Hepatocyte (in vitro differentiated cells): ENCODE measurements around the gene SGSM2. TPM values are rescaled to one million over a fixed set of nuclear protein-coding genes. Genes with fewer than 3 reads are reported as not detected.
A peak's percentile ranks its signal among the peaks of the same experiment; 100 is the strongest.

ENCODE experiments used
- DNase-seq: peaks from one replicate; pipeline ENCODE4 v3.0.0-alpha.2; 2016; ENCODE audit warnings: low spot score
- H2AFZ ChIP-seq: fragments of 200-600 bp; sonication (generic); 2 replicates; pipeline ENCODE4 v1.6.0; 2016; ENCODE audit warnings: antibody characterized with exemption, mild to moderate bottlenecking
- H3K27ac ChIP-seq: fragments of 200-600 bp; sonication (generic); 2 replicates; pipeline ENCODE4 v1.5.1; 2016; ENCODE audit warnings: mild to moderate bottlenecking
- H3K27me3 ChIP-seq: fragments of 200-600 bp; sonication (generic); 2 replicates; pipeline ENCODE4 v1.6.1; 2016
- H3K36me3 ChIP-seq: fragments of 200-600 bp; sonication (generic); replicated peaks from 2 replicates; pipeline ENCODE4 v1.5.1; 2016; ENCODE audit warnings: low read depth; ENCODE audit not compliant: insufficient read depth
- H3K4me1 ChIP-seq: fragments of 200-600 bp; sonication (generic); 2 replicates; pipeline ENCODE4 v1.5.1; 2016; ENCODE audit warnings: mild to moderate bottlenecking, moderate library complexity; ENCODE audit not compliant: insufficient read depth
- H3K4me2 ChIP-seq: fragments of 200-600 bp; sonication (generic); 2 replicates; pipeline ENCODE4 v1.6.0; 2016
- H3K4me3 ChIP-seq: fragments of 200-600 bp; sonication (generic); 2 replicates; pipeline ENCODE4 v1.5.1; 2016; ENCODE audit warnings: mild to moderate bottlenecking
- H3K79me2 ChIP-seq: fragments of 200-600 bp; sonication (generic); 2 replicates; pipeline ENCODE4 v1.6.0; 2017; ENCODE audit warnings: mild to moderate bottlenecking
- H3K9me2 ChIP-seq: fragments of 200-600 bp; sonication (generic); replicated peaks from 2 replicates; pipeline ENCODE4 v1.6.0; 2017; ENCODE audit warnings: mild to moderate bottlenecking; ENCODE audit not compliant: insufficient read depth
- H3K9me3 ChIP-seq: fragments of 200-600 bp; sonication (generic); 2 replicates; pipeline ENCODE4 v1.5.1; 2016; ENCODE audit warnings: low read depth, mild to moderate bottlenecking
- H4K20me1 ChIP-seq: fragments of 200-600 bp; sonication (generic); 2 replicates; pipeline ENCODE4 v1.6.0; 2016; ENCODE audit warnings: mild to moderate bottlenecking; ENCODE audit not compliant: insufficient read depth, poor library complexity, severe bottlenecking
- CTCF ChIP-seq: fragments of 200-600 bp; sonication (generic); IDR thresholded peaks from 2 replicates; pipeline ENCODE4 v1.5.1; 2016; ENCODE audit warnings: antibody characterized with exemption, mild to moderate bottlenecking; ENCODE audit not compliant: poor library complexity
- EZH2 ChIP-seq: fragments of 200-600 bp; sonication (generic); IDR thresholded peaks from 2 replicates; pipeline ENCODE4 v1.6.1; 2016; ENCODE audit warnings: antibody characterized with exemption, mild to moderate bottlenecking, borderline replicate concordance
- EZH2phosphoT487 ChIP-seq: fragments of 200-600 bp; sonication (generic); IDR thresholded peaks from one replicate; pipeline ENCODE4 v1.6.1; 2018; ENCODE audit warnings: antibody characterized with exemption, mild to moderate bottlenecking, low read depth, moderate library complexity; ENCODE audit not compliant: unreplicated experiment, severe bottlenecking
- WGBS: methylation state at CpG from one replicate; pipeline ENCODE4 v1.1.6; 2016; ENCODE audit warnings: low lambda C conversion rate; ENCODE audit errors: missing lambda C conversion rate; 5-methylcytosine and 5-hydroxymethylcytosine counted together
- polyA plus RNA-seq: library from polyadenylated mRNA; unstranded; fragments of >200 nt; fragmentation: Nextera tagmentation; extraction: Ambion mirVana; gene quantifications from 2 replicates; pipeline ENCODE4 v1.2.1, GENCODE V29; 2016
- total RNA-seq: library from RNA; depleted of rRNA; stranded (reverse); fragments of >200 nt; gene quantifications from 2 replicates; pipeline ENCODE4 v1.2.3, GENCODE V29; 2014

Gene SGSM2
- total RNA-seq (22.2 and 22.3 TPM in 2 replicates), polyA plus RNA-seq (34.9 and 51.2 TPM in 2 replicates)

- WGBS: 1% methylated on average over 46 of the region's 77 CpGs
- Histone ChIP-seq H3K4me3 (peak within 1 kb of the TSS; percentile 64), H4K20me1 (no peaks in the 10 kb centered on the region), H3K9me3 (no peaks in the 10 kb centered on the region), H3K4me2 (peak within 1 kb of the TSS; percentile 100), H3K36me3 (no peaks in the 10 kb centered on the region), H3K27ac (peak within 1 kb of the TSS; percentile 85), H3K9me2 (no peaks in the 10 kb centered on the region), H3K79me2 (peaks cover 36% of the 10 kb centered on the region), H2AFZ (peak within 1 kb of the TSS; percentile 95), H3K27me3 (no peaks in the 10 kb centered on the region), H3K4me1 (peaks cover 8% of the 10 kb centered on the region)
- no peak for TF ChIP-seq EZH2
- TF ChIP-seq EZH2phosphoT487: no peak
- no peak for TF ChIP-seq CTCF
- peak; percentile 77 for DNase-seq
Measured at GRCh38 chr17:2336852-2337543, at the start of gene SGSM2. TSS of gene SGSM2 (plus strand) at chr17:2337501. CDS start at chr17:2337689, 188 bp downstream.

- Histone ChIP-seq H3K4me1 (no peaks in the 10 kb centered on the region), H3K79me2 (peaks cover 5% of the 10 kb centered on the region), H3K27me3 (no peaks in the 10 kb centered on the region), H3K4me3 (no peak overlapping the region), H3K4me2 (no peak overlapping the region), H3K36me3 (no peaks in the 10 kb centered on the region), H3K9me2 (no peaks in the 10 kb centered on the region), H3K27ac (no peak overlapping the region), H2AFZ (no peak overlapping the region), H3K9me3 (no peaks in the 10 kb centered on the region), H4K20me1 (no peaks in the 10 kb centered on the region)
- no peak for TF ChIP-seq CTCF
- no peak for TF ChIP-seq EZH2phosphoT487
- no peak for TF ChIP-seq EZH2
- 96% methylated on average over 5 of the region's 5 CpGs for WGBS
- no peak for DNase-seq
Measured at GRCh38 chr17:2289878-2290478, 47.3 kb upstream of the SGSM2 start.

- H3K79me2 ChIP-seq: peaks cover 23% of the 10 kb centered on the region
- no peak for DNase-seq
- no peak for TF ChIP-seq CTCF
- no peak for TF ChIP-seq EZH2phosphoT487
- TF ChIP-seq EZH2: no peak
- WGBS: 89% methylated on average over 2 of the region's 2 CpGs
- no peak overlapping the region for H3K4me2 ChIP-seq
- H3K27me3 ChIP-seq: no peaks in the 10 kb centered on the region
- peaks cover 2% of the 10 kb centered on the region for H4K20me1 ChIP-seq
- H3K9me2 ChIP-seq: no peaks in the 10 kb centered on the region
- no peak overlapping the region for H3K4me3 ChIP-seq
- H3K4me1 ChIP-seq: no peaks in the 10 kb centered on the region
- no peak overlapping the region for H2AFZ ChIP-seq
- H3K36me3 ChIP-seq: no peaks in the 10 kb centered on the region
- H3K27ac ChIP-seq: no peak overlapping the region
- H3K9me3 ChIP-seq: no peaks in the 10 kb centered on the region
Measured at GRCh38 chr17:2292100-2292499, 45.2 kb upstream of the SGSM2 start.
